Activated T-cell treated with anti-CD3 and anti-CD28 coated beads for 24 hours (primary cell): ENCODE measurements around the gene EML4.
"Not testable (repeated sequence)": the region's sequence is repeated elsewhere in the genome, so short reads cannot be mapped to it uniquely, and the experiment has no call there.

Source experiments
- DNase-seq: peaks from one replicate; pipeline ENCODE4 v3.0.0-alpha.2; 2020; ENCODE audit warnings: low read depth

EML4 gene

GRCh38 chr2:42254186-42254895, 85.2 kb downstream of the EML4 start:
- DNase-seq: no peak

- no peak for DNase-seq
These were observed 87.4 kb downstream of the EML4 start for GRCh38 chr2:42256505-42256904.

GRCh38 chr2:42261518-42262195, 92.5 kb downstream of the EML4 start:
- no peak for DNase-seq

- DNase-seq: no peak
These were observed 97.1 kb downstream of the EML4 start for GRCh38 chr2:42266236-42266635.

GRCh38 chr2:42267530-42267929, 98.4 kb downstream of the EML4 start:
- no peak for DNase-seq

GRCh38 chr2:42268528-42269151, 99.5 kb downstream of the EML4 start:
- no peak for DNase-seq

- DNase-seq: no peak
These were observed 101.6 kb downstream of the EML4 start for GRCh38 chr2:42270757-42271156.

GRCh38 chr2:42271246-42271645, 102.1 kb downstream of the EML4 start:
- not testable (repeated sequence) for DNase-seq

- no peak for DNase-seq
These were observed 105.7 kb downstream of the EML4 start for GRCh38 chr2:42274863-42275262.

GRCh38 chr2:42281416-42282081, 112.4 kb downstream of the EML4 start:
- DNase-seq: no peak

- DNase-seq: no peak
These were observed 114.9 kb downstream of the EML4 start for GRCh38 chr2:42284019-42284418.

- DNase-seq: no peak
These were observed 117.3 kb downstream of the EML4 start for GRCh38 chr2:42286268-42286946.

- no peak for DNase-seq
These were observed 119.7 kb downstream of the EML4 start for GRCh38 chr2:42288811-42289210.

GRCh38 chr2:42289222-42289621, 120.1 kb downstream of the EML4 start:
- DNase-seq: no peak

GRCh38 chr2:42290005-42290404, 120.9 kb downstream of the EML4 start:
- no peak for DNase-seq

- no peak for DNase-seq
These were observed 123.9 kb downstream of the EML4 start for GRCh38 chr2:42293019-42293418.

GRCh38 chr2:42296226-42296625, 127.1 kb downstream of the EML4 start:
- no peak for DNase-seq

- DNase-seq: no peak
These were observed 128.3 kb downstream of the EML4 start for GRCh38 chr2:42297322-42297936.

GRCh38 chr2:42298132-42298531, 129.0 kb downstream of the EML4 start:
- no peak for DNase-seq

- no peak for DNase-seq
These were observed 130.0 kb downstream of the EML4 start for GRCh38 chr2:42298996-42299754.

- no peak for DNase-seq
These were observed 131.4 kb downstream of the EML4 start for GRCh38 chr2:42300527-42300926.
